D721Med (cell line): Measurements from ENCODE around the gene LYPD4.
"Not testable (repeated sequence)": the region's sequence is repeated elsewhere in the genome, so short reads cannot be mapped to it uniquely, and the experiment has no call there.

ENCODE experiments used
- DNase-seq: peaks from one replicate; pipeline ENCODE4 v3.0.0; 2011; ENCODE audit warnings: low spot score; ENCODE audit not compliant: insufficient read length
- FAIRE-seq: peaks from 2 replicates; lab custom pipeline; 2011; peaks lifted over from hg19 to GRCh38; lab: Jason Lieb, UNC
- CTCF ChIP-seq: IDR thresholded peaks from 2 replicates; pipeline ENCODE4 v1.5.1; 2012; ENCODE audit warnings: mild to moderate bottlenecking, control low read depth; ENCODE audit not compliant: insufficient read depth; ENCODE audit errors: missing control alignments

Gene LYPD4

GRCh38 chr19:41796901-41797300, 47.6 kb downstream of the LYPD4 start:
- no peak for TF ChIP-seq CTCF
- FAIRE-seq (no peak), DNase-seq (no peak)

- DNase-seq (no peak), FAIRE-seq (no peak)
- no peak for TF ChIP-seq CTCF
These were observed 48.1 kb downstream of the LYPD4 start, which contains the start of gene CEACAM3 for GRCh38 chr19:41796362-41796761. Gene CEACAM3, plus strand, starts transcription at chr19:41796587. Its CDS starts 91 bp downstream, at chr19:41796678.

- no peak for DNase-seq
- peak; percentile 87 for FAIRE-seq
- TF ChIP-seq CTCF: peak; percentile 57
These were observed 49.4 kb downstream of the LYPD4 start for GRCh38 chr19:41795031-41795461.

GRCh38 chr19:41793414-41793727, 51.1 kb downstream of the LYPD4 start:
- no peak for TF ChIP-seq CTCF
- FAIRE-seq (no peak), DNase-seq (no peak)

- DNase-seq (no peak), FAIRE-seq (no peak)
These were observed 51.7 kb downstream of the LYPD4 start for GRCh38 chr19:41792513-41793413.

GRCh38 chr19:41789053-41789452, 55.4 kb downstream of the LYPD4 start:
- FAIRE-seq, DNase-seq: not testable (repeated sequence)

More at GRCh38 chr19:41792513-41793413, 51.7 kb downstream of the LYPD4 start:
- peak; percentile 49 for TF ChIP-seq CTCF

GRCh38 chr19:41788518-41788917, 56.0 kb downstream of the LYPD4 start:
- not testable (repeated sequence) for FAIRE-seq

More at GRCh38 chr19:41788518-41788917, 56.0 kb downstream of the LYPD4 start:
- not testable (repeated sequence) for DNase-seq
